Activated naive CD4-positive, alpha-beta T cell treated with anti-CD3 and anti-CD28 coated beads, Interleukin-2, amount 10 ng/mL, durations not matched to agents 7 days and 5 days (primary cell): ENCODE measurements around the gene C9orf50.
"Not testable (repeated sequence)": the region's sequence is repeated elsewhere in the genome, so short reads cannot be mapped to it uniquely, and the experiment has no call there.

Source experiments
- CTCF ChIA-PET: fragments of 350-600 bp; sonication (Branson Sonifier 250); formaldehyde crosslinking; loops from one replicate; lab custom pipeline; 2021; ENCODE audit warnings: antibody characterized with exemption; lab: Charles Lee
- DNase-seq: peaks from one replicate; pipeline ENCODE4 v3.0.0-alpha.2; 2020
- H3K27ac Mint-ChIP-seq: one replicate; pipeline ENCODE4 v1.8.0; 2021; ENCODE audit warnings: mild to moderate bottlenecking, moderate library complexity, mixed read lengths
- H3K27me3 Mint-ChIP-seq: one replicate; pipeline ENCODE4 v1.8.0; 2021; ENCODE audit warnings: mild to moderate bottlenecking, mixed read lengths
- H3K36me3 Mint-ChIP-seq: one replicate; pipeline ENCODE4 v1.8.0; 2021; ENCODE audit warnings: mixed read lengths
- H3K4me1 Mint-ChIP-seq: one replicate; pipeline ENCODE4 v1.8.0; 2021; ENCODE audit warnings: mixed read lengths
- H3K4me3 Mint-ChIP-seq: one replicate; pipeline ENCODE4 v1.8.0; 2021; ENCODE audit warnings: mild to moderate bottlenecking, moderate library complexity, mixed read lengths
- H3K9me3 Mint-ChIP-seq: one replicate; pipeline ENCODE4 v1.8.0; 2021; ENCODE audit warnings: mixed read lengths

Gene C9orf50

DNA sequence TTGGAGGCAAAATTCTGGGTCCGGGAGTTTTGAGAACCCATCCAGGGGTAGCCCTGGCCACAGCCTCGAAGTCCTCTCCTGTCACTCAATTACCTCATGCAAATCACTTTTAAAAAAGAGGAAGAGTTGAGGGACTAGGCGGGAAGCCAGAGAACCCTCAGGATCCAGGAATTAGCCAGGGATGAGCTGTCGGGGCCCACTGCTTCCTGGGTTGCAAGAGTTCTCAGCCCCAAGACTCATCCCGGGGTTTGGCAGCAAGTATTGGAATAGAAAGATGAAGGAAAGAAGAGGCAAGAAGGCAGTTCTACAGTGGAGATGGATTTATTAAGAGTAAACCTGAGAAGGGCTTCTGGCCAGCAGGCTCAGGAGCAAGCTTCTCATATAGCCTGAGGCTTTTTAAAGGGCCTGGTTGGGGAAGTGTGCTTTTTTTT, 25.6 kb downstream of the C9orf50 start:
- DNase-seq = no peak
- Mint-ChIP-seq H3K4me1 (peaks cover 29% of the 10 kb centered on the region), H3K27ac (peak overlapping the region; percentile 55), H3K9me3 (no peaks in the 10 kb centered on the region), H3K27me3 (peaks cover 76% of the 10 kb centered on the region), H3K36me3 (no peaks in the 10 kb centered on the region), H3K4me3 (no peak overlapping the region)
- CTCF ChIA-PET = interaction anchor here (0.7 kb wide), 1 partner anchor 452 kb away, joined by 3 read pairs; no protein-coding TSS in a partner anchor

DNA sequence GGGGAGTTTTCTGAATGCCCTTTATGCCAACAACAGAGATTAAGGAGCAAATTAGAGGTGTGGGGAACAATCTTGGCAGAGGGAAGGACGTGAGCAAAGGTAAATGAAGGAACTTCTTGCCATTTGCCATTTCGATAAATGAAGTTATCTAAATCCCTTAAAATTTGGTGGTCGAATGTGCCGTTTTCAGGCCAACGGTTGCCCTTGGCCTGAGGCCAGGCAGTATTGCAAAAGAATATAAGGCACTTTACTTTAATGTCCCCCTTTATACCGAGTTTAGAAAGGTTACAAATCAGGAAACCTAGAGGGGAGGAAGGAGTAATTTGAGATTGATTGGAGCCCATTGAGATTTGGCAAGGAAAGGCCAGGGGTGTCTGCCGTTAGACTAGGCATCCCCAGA, 26.3 kb downstream of the C9orf50 start:
- Mint-ChIP-seq H3K36me3 (no peaks in the 10 kb centered on the region), H3K9me3 (no peaks in the 10 kb centered on the region), H3K4me3 (no peak overlapping the region), H3K4me1 (peaks cover 29% of the 10 kb centered on the region), H3K27ac (no peak overlapping the region), H3K27me3 (peaks cover 80% of the 10 kb centered on the region)
- CTCF ChIA-PET = no interaction called here
- no peak for DNase-seq

DNA sequence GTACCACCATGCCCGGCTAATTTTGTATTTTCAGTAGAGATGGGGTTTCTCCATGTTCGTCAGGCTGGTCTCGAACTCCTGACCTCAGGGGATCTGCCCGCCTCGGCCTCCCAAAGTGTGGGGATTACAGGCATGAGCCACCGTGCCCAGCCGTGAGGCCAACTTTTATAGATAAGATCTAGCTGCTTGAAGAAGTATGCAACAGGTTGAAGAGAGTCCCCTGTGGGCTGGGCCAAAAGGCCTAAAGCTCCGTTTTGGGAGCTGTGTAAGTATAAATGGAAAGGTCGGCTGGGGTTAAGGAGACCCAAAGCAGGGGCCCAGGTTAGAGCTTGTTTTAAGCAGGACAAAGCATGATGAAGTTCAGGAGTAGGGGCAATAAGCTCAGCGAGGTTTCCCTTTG, 28.1 kb downstream of the C9orf50 start:
- H3K27ac Mint-ChIP-seq, CTCF ChIA-PET, H3K36me3 Mint-ChIP-seq, H3K4me3 Mint-ChIP-seq, H3K9me3 Mint-ChIP-seq, DNase-seq: not testable (repeated sequence)
- Mint-ChIP-seq H3K27me3 (peaks cover 77% of the 10 kb centered on the region), H3K4me1 (peaks cover 24% of the 10 kb centered on the region)

DNA sequence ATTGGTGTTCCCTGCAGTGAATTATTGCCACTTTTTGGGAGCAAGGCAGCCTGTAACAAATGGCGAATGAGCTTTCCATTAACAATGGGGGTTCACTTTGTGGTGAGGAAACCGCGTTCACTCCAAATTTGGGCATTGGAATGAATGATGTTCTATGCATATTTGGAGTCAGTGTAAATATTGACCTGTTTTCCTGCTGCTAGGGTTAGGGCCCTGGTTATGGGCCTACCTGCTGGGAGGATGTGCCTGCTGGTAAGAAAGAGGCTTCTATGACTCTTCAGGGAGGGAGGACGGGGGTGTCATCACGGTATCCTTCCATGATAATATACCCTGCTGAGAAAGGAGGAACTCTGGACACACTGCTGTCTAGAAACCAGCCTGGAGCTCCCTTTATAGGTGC, 29.0 kb downstream of the C9orf50 start:
- no peaks in the 10 kb centered on the region for H3K9me3 Mint-ChIP-seq
- peak overlapping the region; percentile 20 for H3K27ac Mint-ChIP-seq
- no peaks in the 10 kb centered on the region for H3K36me3 Mint-ChIP-seq
- peaks cover 79% of the 10 kb centered on the region for H3K27me3 Mint-ChIP-seq
- no peak for DNase-seq
- CTCF ChIA-PET = no interaction called here
- peaks cover 28% of the 10 kb centered on the region for H3K4me1 Mint-ChIP-seq
- H3K4me3 Mint-ChIP-seq = no peak overlapping the region

DNA sequence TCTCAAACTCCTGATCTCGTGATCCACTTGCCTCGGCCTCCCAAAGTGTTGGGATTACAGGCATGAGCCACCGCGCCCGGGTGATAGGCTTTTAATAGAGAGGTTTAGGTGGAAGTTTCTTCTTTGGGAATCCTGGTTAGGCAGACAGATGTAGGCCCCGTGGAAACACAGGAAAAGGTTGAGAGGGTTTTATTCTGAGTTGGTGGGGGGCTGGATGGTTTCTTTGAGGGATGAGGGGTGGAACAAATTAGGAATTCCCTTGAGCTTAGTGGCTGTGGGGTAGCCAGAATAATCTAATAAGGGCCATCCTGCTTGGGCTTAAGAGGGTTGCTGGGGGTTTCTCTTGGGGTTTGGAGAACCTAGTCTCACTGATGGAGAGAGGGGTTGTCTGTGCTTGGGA, 30.4 kb downstream of the C9orf50 start:
- no peaks in the 10 kb centered on the region for H3K36me3 Mint-ChIP-seq

DNA sequence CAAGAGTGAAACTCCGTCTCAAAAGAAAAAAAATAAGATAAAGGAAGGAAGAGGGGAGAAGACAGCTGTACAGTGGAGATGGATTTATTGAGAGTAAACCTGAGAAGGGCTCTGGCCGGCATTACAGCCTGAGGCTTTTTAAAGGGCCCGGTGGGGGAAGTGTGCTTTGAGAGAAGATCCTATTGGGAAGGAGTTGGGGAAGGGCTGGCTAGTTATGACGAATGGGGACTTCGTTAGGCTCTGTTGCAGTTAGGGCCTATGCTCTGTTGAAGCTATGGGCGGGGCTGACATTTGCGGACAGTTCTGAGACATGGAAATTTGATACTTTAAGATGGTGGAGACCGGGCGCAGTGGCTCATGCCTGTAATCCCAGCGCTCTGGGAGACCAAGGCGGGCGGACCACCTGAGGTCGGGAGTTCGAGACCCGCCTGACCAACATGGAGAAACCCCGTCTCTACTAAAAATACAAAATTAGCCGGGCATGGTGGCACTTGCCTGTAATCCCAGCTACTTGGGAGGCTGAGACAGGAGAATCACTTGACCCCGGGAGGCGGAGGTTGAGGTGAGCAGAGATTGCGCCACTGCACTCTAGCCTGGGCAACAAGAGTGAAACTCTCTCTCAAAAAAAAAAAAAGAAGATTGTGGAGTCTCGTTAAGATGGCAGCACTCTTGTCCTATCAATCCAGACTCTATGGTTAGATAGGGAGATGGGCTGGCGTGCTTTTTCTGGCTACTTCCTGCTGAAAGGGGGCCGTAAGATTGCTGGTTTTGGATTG, 33.2 kb downstream of the C9orf50 start:
- H3K4me3 Mint-ChIP-seq = no peak overlapping the region
- peaks cover 1% of the 10 kb centered on the region for H3K9me3 Mint-ChIP-seq
- H3K36me3 Mint-ChIP-seq = no peaks in the 10 kb centered on the region
- H3K27ac Mint-ChIP-seq = no peak overlapping the region
- H3K4me1 Mint-ChIP-seq = peaks cover 52% of the 10 kb centered on the region
- CTCF ChIA-PET = no interaction called here
- no peak for DNase-seq
- peaks cover 47% of the 10 kb centered on the region for H3K27me3 Mint-ChIP-seq

More for the DNA sequence above, 30.4 kb downstream of the C9orf50 start:
- H3K27me3 Mint-ChIP-seq = peaks cover 64% of the 10 kb centered on the region
- H3K27ac Mint-ChIP-seq = no peak overlapping the region
- no peak overlapping the region for H3K4me3 Mint-ChIP-seq
- H3K4me1 Mint-ChIP-seq = peaks cover 28% of the 10 kb centered on the region
- CTCF ChIA-PET = no interaction called here
- DNase-seq = no peak
- no peaks in the 10 kb centered on the region for H3K9me3 Mint-ChIP-seq

DNA sequence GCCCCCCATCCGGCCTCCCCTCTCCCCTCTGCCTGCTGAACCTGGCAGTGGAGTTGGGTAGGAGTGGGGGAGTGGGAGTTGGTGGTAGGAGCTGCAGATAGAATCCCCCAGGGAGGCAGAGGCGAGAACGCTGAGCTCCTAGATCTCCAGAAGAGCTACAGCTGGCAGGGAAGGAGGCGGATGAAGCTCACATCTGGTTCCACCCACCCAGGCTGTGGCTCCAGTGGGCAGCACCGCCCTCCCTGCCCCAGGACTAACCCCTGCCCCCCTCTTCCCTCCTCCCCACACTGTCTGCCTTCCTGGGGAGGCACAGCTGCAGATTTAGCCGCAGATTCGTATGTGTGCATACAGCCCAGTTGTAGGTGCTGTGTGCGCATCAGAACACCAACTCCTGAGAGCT, 34.2 kb downstream of the C9orf50 start:
- Mint-ChIP-seq H3K9me3 (peaks cover 1% of the 10 kb centered on the region), H3K27ac (peak overlapping the region; percentile 87), H3K4me1 (peaks cover 62% of the 10 kb centered on the region), H3K27me3 (peaks cover 42% of the 10 kb centered on the region), H3K36me3 (no peaks in the 10 kb centered on the region), H3K4me3 (no peak overlapping the region)
- peak; percentile 54 for DNase-seq
- CTCF ChIA-PET = interaction anchor here (0.8 to 1.3 kb wide), 4 partner anchors 10 to 455 kb away, joined by 3 to 4 read pairs (median 3); no protein-coding TSS in a partner anchor

DNA sequence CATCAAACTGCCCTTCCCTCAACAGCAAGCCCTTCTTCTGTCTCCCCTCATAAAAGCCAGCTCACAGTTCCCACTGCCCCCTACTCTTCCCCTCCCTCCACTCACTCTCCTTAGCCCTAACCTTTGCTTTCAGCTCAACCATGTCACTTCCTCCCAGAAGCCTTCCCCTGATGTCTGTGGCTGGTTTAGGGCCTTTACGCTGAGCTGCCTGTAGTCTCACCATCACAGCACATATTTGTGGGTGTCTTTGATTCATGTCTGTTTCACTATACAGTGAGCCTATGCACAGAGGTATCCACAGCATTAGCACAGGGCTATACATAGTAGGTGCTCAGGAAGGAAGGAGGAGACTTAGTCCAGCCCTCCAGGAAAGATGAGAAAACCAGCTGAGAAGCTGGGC, 34.7 kb downstream of the C9orf50 start:
- Mint-ChIP-seq H3K4me1 (peaks cover 65% of the 10 kb centered on the region), H3K4me3 (no peak overlapping the region), H3K27ac (peak overlapping the region; percentile 87), H3K9me3 (peaks cover 1% of the 10 kb centered on the region), H3K27me3 (peaks cover 42% of the 10 kb centered on the region), H3K36me3 (no peaks in the 10 kb centered on the region)
- DNase-seq = no peak
- CTCF ChIA-PET = interaction anchor here (0.8 to 1.3 kb wide), 5 partner anchors 10 to 455 kb away, joined by 3 to 4 read pairs (median 3); no protein-coding TSS in a partner anchor

DNA sequence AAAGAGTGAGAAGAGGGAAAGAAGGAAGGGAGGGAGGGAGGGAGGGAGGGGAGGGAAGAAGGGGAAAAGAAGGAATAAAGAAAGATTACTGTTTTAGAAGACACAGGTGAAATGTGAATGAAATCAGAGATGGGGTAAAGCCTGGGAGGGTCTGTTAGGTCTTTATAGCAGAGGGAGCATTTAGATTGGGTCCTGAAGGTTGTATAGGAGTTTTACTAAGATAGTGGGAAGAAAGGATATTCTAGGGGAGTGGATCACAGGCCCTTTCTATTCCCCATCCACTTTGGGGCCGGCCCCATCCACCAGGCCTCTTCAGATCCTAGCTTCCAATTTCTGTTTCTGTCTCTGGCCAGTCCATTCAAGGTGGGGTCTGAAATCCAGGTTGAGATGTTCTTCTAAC, 35.5 kb downstream of the C9orf50 start:
- H3K27ac Mint-ChIP-seq = peak overlapping the region; percentile 71
- H3K9me3 Mint-ChIP-seq = peaks cover 1% of the 10 kb centered on the region
- H3K27me3 Mint-ChIP-seq = peaks cover 33% of the 10 kb centered on the region
- no peak for DNase-seq
- no peaks in the 10 kb centered on the region for H3K36me3 Mint-ChIP-seq
- CTCF ChIA-PET = interaction anchor here (1.2 to 1.4 kb wide), 3 partner anchors 11 to 21 kb away, joined by 3 to 4 read pairs (median 3); no protein-coding TSS in a partner anchor
- peaks cover 74% of the 10 kb centered on the region for H3K4me1 Mint-ChIP-seq
- no peak overlapping the region for H3K4me3 Mint-ChIP-seq

DNA sequence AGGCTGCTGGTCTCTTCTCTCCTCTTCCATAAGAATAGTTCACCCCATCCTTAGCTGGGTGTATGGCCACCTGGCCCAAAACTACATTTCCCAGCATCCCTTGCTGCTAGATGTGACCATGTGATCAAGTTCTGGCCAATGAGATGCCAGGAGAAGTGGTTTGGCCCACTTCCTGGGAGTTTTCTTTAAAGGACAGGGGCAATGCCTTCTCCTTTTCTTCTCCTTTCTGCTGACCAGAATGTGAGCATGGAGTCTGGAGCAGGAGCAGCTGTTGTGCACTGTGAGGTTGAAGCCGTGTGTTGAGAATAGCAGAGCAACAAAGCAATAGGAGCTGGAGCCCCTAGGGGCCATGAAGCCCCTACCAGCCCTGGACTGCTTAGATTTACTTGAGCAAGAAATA, 36.8 kb downstream of the C9orf50 start:
- peak; percentile 79 for DNase-seq
- Mint-ChIP-seq H3K4me1 (peaks cover 86% of the 10 kb centered on the region), H3K27me3 (peaks cover 23% of the 10 kb centered on the region), H3K9me3 (peaks cover 1% of the 10 kb centered on the region), H3K36me3 (no peaks in the 10 kb centered on the region), H3K4me3 (no peak overlapping the region), H3K27ac (peak overlapping the region; percentile 86)
- CTCF ChIA-PET = interaction anchor here (0.8 to 1.4 kb wide), 4 partner anchors 14 to 445 kb away, joined by 3 to 4 read pairs (median 3); no protein-coding TSS in a partner anchor

DNA sequence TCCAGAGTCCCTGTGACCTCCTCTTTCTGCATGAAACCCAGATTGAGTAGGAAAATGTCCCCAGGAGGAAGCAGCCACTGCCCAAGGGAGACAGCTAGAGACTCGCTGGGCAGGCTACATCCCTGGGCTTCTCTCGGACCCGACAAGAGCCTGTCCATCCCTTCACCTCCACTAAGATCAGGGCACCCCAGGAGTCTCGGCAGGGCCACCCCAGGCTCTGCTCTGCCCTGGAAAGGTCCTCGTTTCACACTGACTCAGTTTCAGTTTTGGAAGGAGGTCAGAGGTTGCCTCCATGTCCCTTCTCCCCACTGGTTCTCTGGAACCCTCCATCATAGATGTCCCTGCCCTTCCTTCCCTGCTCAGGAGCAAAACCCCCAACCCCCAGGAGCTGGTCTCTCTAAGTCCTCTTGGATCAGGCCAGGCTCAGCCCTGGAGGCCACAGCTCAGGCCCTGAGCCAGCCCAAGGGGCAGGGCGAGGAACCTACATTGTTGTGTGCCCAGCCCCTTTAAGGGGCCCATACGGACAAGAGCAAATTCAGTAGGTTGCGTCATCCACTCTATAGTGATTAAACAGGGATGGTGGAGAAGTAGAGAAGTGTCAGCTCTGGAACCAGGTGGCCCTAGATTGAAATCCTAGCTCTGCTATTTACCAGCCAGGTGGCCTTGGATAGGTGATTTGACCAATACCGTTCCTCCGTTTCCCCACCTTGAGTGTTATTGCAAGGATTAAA, 37.4 kb downstream of the C9orf50 start:
- CTCF ChIA-PET = interaction anchor here (1.4 kb wide), 1 partner anchor 409 kb away, joined by 3 read pairs; no protein-coding TSS in a partner anchor
- Mint-ChIP-seq H3K9me3 (peaks cover 1% of the 10 kb centered on the region), H3K36me3 (no peaks in the 10 kb centered on the region), H3K4me1 (peaks cover 91% of the 10 kb centered on the region), H3K27ac (peak overlapping the region; percentile 78), H3K4me3 (no peak overlapping the region), H3K27me3 (peaks cover 17% of the 10 kb centered on the region)
- no peak for DNase-seq

DNA sequence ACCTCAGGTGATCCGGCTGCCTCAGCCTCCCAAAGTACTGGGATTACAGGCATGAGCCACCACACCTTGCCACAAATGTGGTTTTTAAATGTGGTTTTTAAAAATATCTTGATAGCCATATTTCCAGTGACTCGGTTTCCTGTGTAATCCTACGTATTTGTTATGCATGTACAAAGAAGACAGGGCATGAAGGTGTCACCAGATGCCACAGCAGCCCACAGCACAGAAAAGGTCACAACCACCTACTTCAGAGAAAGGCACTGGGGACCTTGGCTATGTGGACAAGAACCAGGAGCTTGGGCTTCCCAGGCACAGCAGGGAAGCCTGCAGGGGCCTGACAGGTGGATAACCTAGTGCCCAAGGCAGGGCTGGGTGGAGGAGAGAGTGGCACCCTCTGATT, 38.0 kb downstream of the C9orf50 start:
- H3K36me3 Mint-ChIP-seq = no peaks in the 10 kb centered on the region
- H3K27me3 Mint-ChIP-seq = peaks cover 10% of the 10 kb centered on the region
- peak overlapping the region; percentile 78 for H3K27ac Mint-ChIP-seq
- DNase-seq = peak; percentile 44
- CTCF ChIA-PET = no interaction called here
- H3K4me1 Mint-ChIP-seq = peaks cover 92% of the 10 kb centered on the region
- no peak overlapping the region for H3K4me3 Mint-ChIP-seq
- H3K9me3 Mint-ChIP-seq = peaks cover 1% of the 10 kb centered on the region

DNA sequence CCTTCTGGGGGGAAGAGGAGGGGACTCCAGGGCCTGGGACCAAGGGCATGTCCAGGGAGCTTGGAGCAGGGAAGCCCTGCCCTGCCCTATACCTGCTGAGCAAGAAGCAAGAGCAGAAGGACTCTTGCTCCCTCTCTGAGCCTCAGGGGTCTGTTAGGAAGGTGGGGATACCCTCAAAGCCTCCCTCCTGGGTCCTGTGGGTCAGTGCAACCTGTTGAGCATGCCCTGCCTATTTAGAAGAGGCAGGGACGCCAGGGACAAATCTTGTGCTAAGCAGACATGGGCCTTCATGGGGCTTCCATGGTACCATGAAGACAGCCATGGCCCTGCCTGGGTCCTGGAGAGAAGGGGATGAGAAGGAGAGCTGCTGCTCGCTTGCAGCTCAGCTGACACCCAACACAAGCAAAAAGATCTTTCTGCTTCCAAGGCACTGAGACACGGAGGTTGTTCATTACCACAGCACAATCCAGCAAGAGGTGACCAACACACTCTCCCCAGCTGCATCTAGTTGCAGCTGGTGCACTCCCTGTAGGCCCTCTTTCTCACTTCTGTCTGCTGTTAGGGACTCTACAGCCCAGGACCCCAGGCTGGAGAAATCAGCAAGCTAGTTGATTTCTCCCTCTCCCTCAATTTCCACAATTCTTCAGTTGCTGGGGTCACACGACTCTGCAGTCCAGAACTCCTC, 39.3 kb downstream of the C9orf50 start:
- peaks cover 1% of the 10 kb centered on the region for H3K9me3 Mint-ChIP-seq
- H3K4me1 Mint-ChIP-seq = peaks cover 87% of the 10 kb centered on the region
- H3K27me3 Mint-ChIP-seq = peaks cover 9% of the 10 kb centered on the region
- H3K36me3 Mint-ChIP-seq = peaks cover 2% of the 10 kb centered on the region
- no peak overlapping the region for H3K4me3 Mint-ChIP-seq
- H3K27ac Mint-ChIP-seq = peak overlapping the region; percentile 38
- no peak for DNase-seq
- CTCF ChIA-PET = interaction anchor here (0.6 to 1.1 kb wide), 3 partner anchors 14 to 442 kb away, joined by 3 to 5 read pairs (median 3); no protein-coding TSS in a partner anchor
